Measurements from ENCODE around the gene GALNT18. TPM values are rescaled to one million over a fixed set of nuclear protein-coding genes. Genes with fewer than 3 reads are reported as not detected.

GALNT18 gene
- total RNA-seq, 2 donors from 2014 or later, result 29.4 to 105 TPM

DNA sequence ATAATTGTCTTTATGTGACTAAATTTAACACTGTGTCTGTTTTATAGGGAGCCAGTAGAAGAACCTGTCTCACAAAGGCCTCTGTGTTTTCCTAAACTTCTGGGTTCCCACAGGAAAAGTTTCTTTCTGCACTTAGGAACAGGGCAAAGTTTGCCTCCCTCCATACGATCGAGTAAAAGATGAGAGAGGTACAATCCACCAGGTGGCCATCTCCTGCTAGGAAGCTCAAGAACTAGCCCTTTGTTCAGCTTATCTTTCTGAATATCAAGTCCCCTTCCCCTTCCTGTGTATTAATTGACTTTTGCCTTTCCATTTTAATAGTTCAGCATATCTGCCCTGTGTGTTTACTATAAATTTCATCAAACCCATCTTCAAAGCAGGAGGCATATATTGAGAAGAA is 286.8 kb downstream of the GALNT18 start:
- 89% methylated on average over 2 of the region's 2 CpGs for WGBS
- intact Hi-C loops (cut with DNase I), result no loop called here
- no peak for TF ChIP-seq POLR2AphosphoS5 (IDR thresholded peaks at IDR 0.05)
- TF ChIP-seq, protein P1, sequence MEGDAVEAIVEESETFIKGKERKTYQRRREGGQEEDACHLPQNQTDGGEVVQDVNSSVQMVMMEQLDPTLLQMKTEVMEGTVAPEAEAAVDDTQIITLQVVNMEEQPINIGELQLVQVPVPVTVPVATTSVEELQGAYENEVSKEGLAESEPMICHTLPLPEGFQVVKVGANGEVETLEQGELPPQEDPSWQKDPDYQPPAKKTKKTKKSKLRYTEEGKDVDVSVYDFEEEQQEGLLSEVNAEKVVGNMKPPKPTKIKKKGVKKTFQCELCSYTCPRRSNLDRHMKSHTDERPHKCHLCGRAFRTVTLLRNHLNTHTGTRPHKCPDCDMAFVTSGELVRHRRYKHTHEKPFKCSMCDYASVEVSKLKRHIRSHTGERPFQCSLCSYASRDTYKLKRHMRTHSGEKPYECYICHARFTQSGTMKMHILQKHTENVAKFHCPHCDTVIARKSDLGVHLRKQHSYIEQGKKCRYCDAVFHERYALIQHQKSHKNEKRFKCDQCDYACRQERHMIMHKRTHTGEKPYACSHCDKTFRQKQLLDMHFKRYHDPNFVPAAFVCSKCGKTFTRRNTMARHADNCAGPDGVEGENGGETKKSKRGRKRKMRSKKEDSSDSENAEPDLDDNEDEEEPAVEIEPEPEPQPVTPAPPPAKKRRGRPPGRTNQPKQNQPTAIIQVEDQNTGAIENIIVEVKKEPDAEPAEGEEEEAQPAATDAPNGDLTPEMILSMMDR (IDR thresholded peaks at IDR 0.05), result no peak
- Histone ChIP-seq H3K4me1 (replicated peaks) (no peaks in the 10 kb centered on the region), H3K27ac (no peak overlapping the region), H3K27me3 (replicated peaks; ENCODE audit: insufficient read depth) (no peaks in the 10 kb centered on the region), H3K4me3 (no peak overlapping the region), H3K36me3 (no peaks in the 10 kb centered on the region), H3K9me3 (no peaks in the 10 kb centered on the region)
- no peak for DNase-seq (ENCODE audit: low spot score)

DNA sequence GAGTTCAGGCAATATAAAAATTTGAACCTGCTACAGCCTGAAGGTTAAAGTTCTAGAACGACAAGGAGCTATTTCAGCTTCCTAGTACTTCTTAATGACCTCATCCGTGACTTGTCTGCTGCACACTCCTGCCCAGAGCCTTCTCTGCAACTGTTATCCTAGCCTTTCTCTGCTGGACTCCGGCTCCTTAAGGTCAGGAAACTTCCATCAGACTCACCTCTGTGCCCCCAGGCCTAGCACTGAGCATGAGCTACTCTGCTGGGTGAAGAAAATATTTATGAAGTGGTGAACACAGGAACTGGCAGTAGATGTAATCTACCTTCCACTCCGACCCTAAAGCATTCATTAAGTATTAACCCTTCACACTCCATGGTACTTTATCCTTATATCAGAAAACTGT is 287.2 kb downstream of the GALNT18 start:
- H3K9me3 ChIP-seq, result no peaks in the 10 kb centered on the region
- DNase-seq (ENCODE audit: low spot score), result no peak
- H3K27me3 ChIP-seq (replicated peaks; ENCODE audit: insufficient read depth), result no peaks in the 10 kb centered on the region
- TF ChIP-seq, protein P1 (IDR thresholded peaks at IDR 0.05), result no peak
- TF ChIP-seq POLR2A (IDR thresholded peaks at IDR 0.05), result no peak
- TF ChIP-seq POLR2AphosphoS5 (IDR thresholded peaks at IDR 0.05), result no peak
- no peak overlapping the region for H3K4me3 ChIP-seq
- intact Hi-C loops (cut with DNase I), result no loop called here
- H3K36me3 ChIP-seq, result no peaks in the 10 kb centered on the region
- H3K4me1 ChIP-seq (replicated peaks), result no peaks in the 10 kb centered on the region
- no peak overlapping the region for H3K27ac ChIP-seq
- WGBS, result 70% methylated on average over 4 of the region's 4 CpGs

DNA sequence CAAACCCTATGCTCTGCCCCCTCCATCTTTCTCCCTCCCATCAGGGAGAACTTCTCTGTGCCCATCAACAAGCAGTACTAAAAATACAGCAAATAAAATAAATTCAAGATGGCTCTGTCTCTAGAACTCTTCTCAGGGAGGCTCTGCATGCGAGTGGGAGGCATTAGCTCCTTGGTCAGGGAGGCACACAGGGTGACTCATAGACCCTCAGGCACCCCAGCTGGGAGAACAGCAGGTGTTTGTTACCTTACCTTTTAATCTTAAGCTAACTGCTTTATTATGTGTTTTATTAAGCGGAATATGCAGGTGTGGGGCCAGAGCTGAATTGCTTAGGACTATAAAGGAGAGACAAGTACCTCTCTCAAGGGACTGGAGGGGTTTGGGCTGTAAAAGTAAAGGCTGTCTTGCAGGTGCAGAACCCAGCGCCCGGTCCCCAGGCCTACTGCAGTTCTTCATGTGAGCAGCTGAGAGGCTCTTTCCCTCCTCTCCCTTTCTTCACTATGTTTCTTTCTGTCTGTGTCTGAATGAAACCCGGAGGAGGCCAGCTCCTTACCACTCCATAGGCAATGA is 289.6 kb downstream of the GALNT18 start:
- TF ChIP-seq POLR2AphosphoS5 (IDR thresholded peaks at IDR 0.05), result no peak
- TF ChIP-seq, protein P1 (IDR thresholded peaks at IDR 0.05), result no peak
- no peaks in the 10 kb centered on the region for H3K9me3 ChIP-seq
- no peaks in the 10 kb centered on the region for H3K27me3 ChIP-seq (replicated peaks; ENCODE audit: insufficient read depth)
- no peak for DNase-seq (ENCODE audit: low spot score)
- no peak overlapping the region for H3K4me3 ChIP-seq
- H3K4me1 ChIP-seq (replicated peaks), result no peaks in the 10 kb centered on the region
- intact Hi-C loops (cut with DNase I), result no loop called here
- no peak overlapping the region for H3K27ac ChIP-seq
- WGBS, result 85% methylated on average over 5 of the region's 5 CpGs
- H3K36me3 ChIP-seq, result no peaks in the 10 kb centered on the region

DNA sequence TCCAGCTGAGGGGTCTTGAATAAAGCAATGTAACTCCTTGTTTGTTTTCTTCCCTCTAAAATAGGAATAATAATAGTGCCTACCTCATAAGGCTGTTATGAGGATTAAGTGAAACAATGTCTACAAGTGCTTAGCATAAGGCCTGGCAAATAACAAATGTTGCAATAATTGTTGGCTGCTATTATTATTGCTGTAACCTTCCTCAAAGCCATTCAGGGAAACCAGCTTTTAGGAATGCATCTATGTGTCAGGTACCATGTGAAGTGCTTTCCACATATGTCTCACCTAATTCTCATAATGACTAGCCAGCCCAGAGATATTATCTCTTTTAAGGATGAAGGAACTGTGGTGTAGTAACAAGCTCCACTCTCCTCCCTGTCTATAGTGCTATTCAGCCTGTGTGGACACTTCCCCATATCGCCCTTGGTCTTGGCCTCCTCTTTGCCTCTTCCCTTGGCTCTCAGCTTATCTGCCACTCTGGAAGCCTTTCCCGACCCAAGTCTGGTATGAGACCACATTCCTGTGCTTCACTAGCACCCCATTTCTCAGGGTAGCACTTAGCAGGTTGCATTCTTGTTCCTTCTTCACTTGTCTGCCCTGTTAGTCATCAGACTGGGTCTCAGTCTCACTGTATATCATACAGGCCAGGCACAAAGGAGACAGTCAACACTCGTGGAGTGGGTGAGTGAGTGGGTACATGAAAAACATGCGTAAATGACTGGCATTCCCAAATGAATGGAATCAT is 292.6 kb downstream of the GALNT18 start:
- Histone ChIP-seq H3K4me3 (no peak overlapping the region), H3K4me1 (replicated peaks) (no peaks in the 10 kb centered on the region), H3K9me3 (no peaks in the 10 kb centered on the region), H3K36me3 (no peaks in the 10 kb centered on the region), H3K27me3 (replicated peaks; ENCODE audit: insufficient read depth) (no peaks in the 10 kb centered on the region), H3K27ac (no peak overlapping the region)
- intact Hi-C loops (cut with DNase I), result no loop called here
- TF ChIP-seq POLR2A (IDR thresholded peaks at IDR 0.05), result no peak
- TF ChIP-seq POLR2AphosphoS5 (IDR thresholded peaks at IDR 0.05), result no peak
- TF ChIP-seq, protein P1 (IDR thresholded peaks at IDR 0.05), result no peak
- DNase-seq (ENCODE audit: low spot score), result no peak
- 81% methylated on average over 4 of the region's 4 CpGs for WGBS

DNA sequence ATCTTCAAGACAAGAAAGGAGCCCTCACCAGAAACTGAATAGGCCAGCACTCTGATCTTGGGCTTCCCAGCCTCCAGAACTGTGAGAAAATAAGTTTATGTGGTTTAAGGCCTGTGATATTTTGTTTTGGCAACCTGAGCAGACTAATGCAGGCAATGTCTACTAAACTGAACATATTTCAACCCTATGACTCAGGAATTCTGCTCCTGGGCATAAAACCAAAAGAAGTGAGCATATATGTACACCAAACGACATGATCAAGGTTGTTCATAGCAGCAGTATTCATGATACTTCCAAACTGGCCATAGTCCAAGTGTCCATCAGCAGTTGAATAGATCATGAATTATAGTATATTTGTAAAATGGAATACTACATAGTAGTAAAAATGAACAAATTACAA is 297.7 kb downstream of the GALNT18 start:
- H3K4me1 ChIP-seq (replicated peaks), result no peaks in the 10 kb centered on the region
- TF ChIP-seq, protein P1 (IDR thresholded peaks at IDR 0.05), result no peak
- TF ChIP-seq POLR2AphosphoS5 (IDR thresholded peaks at IDR 0.05) (no peak), POLR2A (IDR thresholded peaks at IDR 0.05) (no peak)
- H3K27me3 ChIP-seq (replicated peaks; ENCODE audit: insufficient read depth), result no peaks in the 10 kb centered on the region
- 86% methylated on average over 1 of the region's 1 CpG for WGBS
- H3K4me3 ChIP-seq, result no peak overlapping the region
- no peaks in the 10 kb centered on the region for H3K9me3 ChIP-seq
- H3K36me3 ChIP-seq, result peaks cover 0 to 2% of the 10 kb centered on the region in 2 donors
- DNase-seq (ENCODE audit: low spot score), result no peak
- intact Hi-C loops (cut with DNase I), result no loop called here
- no peak overlapping the region for H3K27ac ChIP-seq

All from prostate gland (tissue), 2 donors.